ENCODE measurements around the gene EDRF1. TPM values are rescaled to one million over a fixed set of nuclear protein-coding genes. Genes with fewer than 3 reads are reported as not detected.
"Not testable (repeated sequence)": the region's sequence is repeated elsewhere in the genome, so short reads cannot be mapped to it uniquely, and the experiment has no call there.

EDRF1 gene
- total RNA-seq, 2 experiments from 2014 or later: 31.3 to 33.8 TPM

DNA sequence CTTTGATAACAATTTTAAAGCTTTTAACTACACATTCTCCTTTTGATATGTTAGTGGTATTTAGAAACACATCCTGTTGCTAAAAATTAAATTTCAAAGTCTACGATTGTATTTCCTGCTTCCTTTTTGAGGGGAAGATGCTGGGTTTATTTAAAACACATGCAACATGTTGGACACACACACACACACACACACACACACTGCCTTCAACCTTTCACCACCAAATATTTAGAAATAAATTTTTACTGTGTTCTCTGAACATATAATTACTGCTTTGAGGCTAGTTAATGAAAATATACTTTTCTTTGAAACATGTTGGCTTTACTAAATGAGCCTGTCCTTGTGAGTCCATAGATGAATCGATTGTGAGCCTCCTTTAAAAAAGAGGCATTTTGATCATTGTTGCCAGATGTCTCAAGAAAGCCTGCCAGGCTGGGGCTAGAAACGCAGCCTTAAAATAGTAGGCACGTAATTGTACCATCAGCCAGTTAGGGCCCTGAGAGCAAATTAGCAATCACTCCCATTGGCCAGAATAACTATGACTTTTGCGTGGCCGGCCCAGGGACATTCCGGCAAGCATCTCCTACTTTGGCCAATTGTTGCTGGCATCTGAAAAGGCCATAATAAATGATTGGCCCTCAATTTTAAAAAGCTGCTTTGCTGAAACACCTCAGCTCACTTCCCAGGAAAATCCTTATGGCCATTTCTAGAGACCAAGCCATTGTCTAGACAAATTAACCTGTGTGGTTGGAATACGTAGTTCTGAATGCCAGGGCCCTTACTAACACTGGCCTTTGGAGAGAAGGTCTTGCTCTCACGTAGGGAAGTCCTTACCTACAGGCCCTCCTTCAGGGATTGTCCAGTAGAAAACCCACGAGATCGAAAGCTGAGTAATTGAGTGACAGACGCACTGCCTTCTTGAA is 26.6 kb upstream of the EDRF1 start:
- DNase-seq: no peak
- Mint-ChIP-seq H3K9me3 (no peaks in the 10 kb centered on the region), H3K4me1 (no peaks in the 10 kb centered on the region), H3K27me3 (peaks cover 7% of the 10 kb centered on the region), H3K36me3 (ENCODE audit: low read depth) (no peaks in the 10 kb centered on the region), H3K27ac (no peak overlapping the region), H3K4me3 (no peak overlapping the region)
- ChIA-PET POLR2A (no interaction called here), CTCF (no interaction called here)

DNA sequence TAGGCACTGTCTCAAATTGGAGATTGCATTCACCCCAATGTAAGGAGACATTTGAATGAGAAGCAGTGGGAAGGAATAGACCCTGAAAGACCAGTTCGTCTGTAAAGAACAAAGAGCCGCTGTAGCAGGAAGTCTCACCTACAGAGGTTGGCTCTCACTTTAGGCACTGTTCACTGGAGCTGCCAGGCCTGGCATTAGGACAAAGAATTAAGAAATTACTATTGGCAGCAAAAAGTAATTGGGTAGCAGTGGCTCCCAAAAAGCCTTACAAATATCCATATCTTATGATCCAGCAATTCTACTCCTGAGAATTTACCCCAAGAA is 26.0 kb upstream of the EDRF1 start:
- POLR2A ChIA-PET: no interaction called here
- Mint-ChIP-seq H3K4me3 (no peak overlapping the region), H3K4me1 (no peaks in the 10 kb centered on the region)

DNA sequence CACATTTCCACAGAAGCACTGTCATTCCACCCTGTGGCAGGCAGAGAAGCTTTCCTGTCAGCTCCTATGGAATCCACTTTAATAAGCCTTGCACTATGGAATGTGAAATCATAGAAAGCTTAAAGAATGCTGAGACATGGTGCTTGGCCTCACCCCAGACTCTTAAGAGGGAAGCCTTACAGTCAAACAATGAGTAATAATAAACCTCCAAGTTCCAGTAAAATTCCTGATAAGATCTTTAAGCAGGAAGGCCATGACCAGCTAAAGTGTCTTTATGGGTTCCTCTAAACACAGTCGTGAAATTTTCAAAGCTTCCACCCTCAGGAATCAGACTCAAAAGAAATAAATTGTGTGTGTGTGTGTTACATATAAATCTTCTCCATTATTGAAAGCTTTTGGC is 24.6 kb upstream of the EDRF1 start:
- no peaks in the 10 kb centered on the region for H3K4me1 Mint-ChIP-seq

More for the DNA sequence above, 26.0 kb upstream of the EDRF1 start:
- H3K9me3 Mint-ChIP-seq: no peaks in the 10 kb centered on the region
- H3K27ac Mint-ChIP-seq: no peak overlapping the region
- no peaks in the 10 kb centered on the region for H3K36me3 Mint-ChIP-seq (ENCODE audit: low read depth)
- CTCF ChIA-PET: no interaction called here
- H3K27me3 Mint-ChIP-seq: peaks cover 6% of the 10 kb centered on the region
- DNase-seq: no peak

GRCh38 chr10:125696884-125697283 is 22.6 kb upstream of the EDRF1 start:
- H3K4me1 Mint-ChIP-seq; H3K27ac Mint-ChIP-seq; H3K4me3 Mint-ChIP-seq; H3K36me3 Mint-ChIP-seq (ENCODE audit: low read depth); POLR2A ChIA-PET; DNase-seq; H3K9me3 Mint-ChIP-seq; H3K27me3 Mint-ChIP-seq; CTCF ChIA-PET: not testable (repeated sequence)

More for the DNA sequence above, 24.6 kb upstream of the EDRF1 start:
- Mint-ChIP-seq H3K27me3 (peaks cover 8% of the 10 kb centered on the region), H3K36me3 (ENCODE audit: low read depth) (no peaks in the 10 kb centered on the region), H3K4me3 (no peak overlapping the region), H3K9me3 (no peaks in the 10 kb centered on the region), H3K27ac (no peak overlapping the region)
- no peak for DNase-seq
- POLR2A ChIA-PET: no interaction called here
- CTCF ChIA-PET: no interaction called here

GRCh38 chr10:125698481-125698998 is 21.0 kb upstream of the EDRF1 start:
- Mint-ChIP-seq H3K36me3 (ENCODE audit: low read depth) (no peaks in the 10 kb centered on the region), H3K27ac (no peak overlapping the region), H3K9me3 (no peaks in the 10 kb centered on the region), H3K27me3 (peaks cover 7% of the 10 kb centered on the region), H3K4me1 (no peaks in the 10 kb centered on the region), H3K4me3 (no peak overlapping the region)
- POLR2A ChIA-PET: no interaction called here
- DNase-seq: no peak
- CTCF ChIA-PET: no interaction called here

GRCh38 chr10:125699562-125700143 is 19.9 kb upstream of the EDRF1 start:
- CTCF ChIA-PET: no interaction called here
- Mint-ChIP-seq H3K9me3 (no peaks in the 10 kb centered on the region), H3K36me3 (ENCODE audit: low read depth) (no peaks in the 10 kb centered on the region), H3K27ac (no peak overlapping the region), H3K4me1 (no peaks in the 10 kb centered on the region), H3K27me3 (peaks cover 5% of the 10 kb centered on the region), H3K4me3 (no peak overlapping the region)
- no peak for DNase-seq
- POLR2A ChIA-PET: no interaction called here

GRCh38 chr10:125700355-125700911 is 19.1 kb upstream of the EDRF1 start:
- DNase-seq: no peak
- ChIA-PET CTCF (no interaction called here), POLR2A (no interaction called here)
- Mint-ChIP-seq H3K9me3 (no peaks in the 10 kb centered on the region), H3K4me3 (no peak overlapping the region), H3K27ac (no peak overlapping the region), H3K27me3 (peaks cover 5% of the 10 kb centered on the region), H3K4me1 (no peaks in the 10 kb centered on the region), H3K36me3 (ENCODE audit: low read depth) (no peaks in the 10 kb centered on the region)

DNA sequence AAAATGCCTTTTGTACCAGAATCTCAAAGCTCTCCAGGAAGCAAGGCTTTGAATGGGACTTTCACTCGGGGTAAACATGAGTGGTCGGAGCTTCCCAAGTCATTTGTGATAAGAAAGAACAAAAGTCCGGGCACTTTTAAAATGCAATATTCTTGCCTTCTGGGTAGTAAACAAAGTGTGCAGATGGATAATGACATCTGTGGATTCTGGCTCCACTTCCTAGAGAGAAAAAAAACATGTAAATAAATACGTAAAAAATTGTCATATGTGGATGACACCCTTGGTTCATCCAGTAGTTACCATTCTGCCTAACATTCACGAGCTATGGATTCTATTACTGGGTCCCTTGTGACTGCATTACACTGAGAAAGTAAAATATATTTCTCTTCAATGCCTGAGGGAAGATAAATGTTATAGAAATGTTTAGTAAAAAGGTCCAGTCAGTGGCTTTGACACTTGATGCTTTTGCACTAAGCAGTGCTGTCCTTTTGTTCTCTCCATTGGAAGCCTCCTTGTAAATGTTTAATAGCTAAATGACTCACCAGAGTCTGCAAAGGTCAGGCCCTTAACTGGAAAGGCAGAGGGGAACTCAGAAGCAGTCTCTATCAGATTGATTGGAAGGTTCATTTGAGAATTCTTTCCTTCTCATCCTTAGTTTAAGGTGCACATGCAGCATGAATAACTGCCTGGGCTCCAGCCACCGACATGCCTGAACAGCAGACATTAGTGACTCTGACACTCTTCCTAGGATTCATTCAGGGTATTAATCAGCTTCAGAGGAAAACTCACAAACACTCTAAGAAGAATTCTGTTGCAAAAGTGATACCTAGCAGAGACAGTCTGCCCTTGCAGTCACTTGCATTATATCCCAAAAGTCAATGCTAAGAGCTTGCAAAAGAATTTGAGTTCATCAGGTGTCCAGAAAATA is 11.7 kb upstream of the EDRF1 start:
- H3K36me3 Mint-ChIP-seq (ENCODE audit: low read depth): no peaks in the 10 kb centered on the region
- ChIA-PET CTCF (no interaction called here), POLR2A (no interaction called here)
- H3K27ac Mint-ChIP-seq: no peak overlapping the region
- H3K27me3 Mint-ChIP-seq: peaks cover 19% of the 10 kb centered on the region
- no peak for DNase-seq
- H3K9me3 Mint-ChIP-seq: no peaks in the 10 kb centered on the region
- no peaks in the 10 kb centered on the region for H3K4me1 Mint-ChIP-seq
- H3K4me3 Mint-ChIP-seq: no peak overlapping the region

DNA sequence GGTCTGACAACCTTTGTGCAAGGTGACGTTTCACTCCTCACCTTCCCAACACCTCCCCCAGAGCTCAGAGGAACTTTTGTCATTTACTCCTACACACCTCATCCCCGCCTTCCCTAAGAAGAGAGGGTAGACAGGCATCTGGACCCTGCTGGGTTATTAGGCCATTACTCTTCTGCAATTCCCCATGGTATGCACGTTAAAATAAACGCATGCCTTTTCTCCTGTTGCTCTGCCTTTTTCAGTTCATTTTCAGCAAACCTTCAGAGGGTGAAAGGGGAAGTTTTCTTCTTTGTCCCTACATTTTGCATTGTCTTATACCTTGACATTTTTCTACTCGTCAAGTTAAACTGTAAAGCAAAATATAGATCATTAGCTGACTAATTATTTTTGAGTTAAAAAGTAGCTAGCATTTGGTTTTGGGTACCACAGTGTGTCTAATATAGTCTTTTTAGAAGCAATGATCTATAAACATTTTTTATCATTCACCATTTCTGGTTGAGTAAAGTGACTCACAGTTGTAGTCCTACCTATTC is 10.5 kb upstream of the EDRF1 start:
- Mint-ChIP-seq H3K27me3 (peaks cover 24% of the 10 kb centered on the region), H3K27ac (no peak overlapping the region), H3K4me1 (no peaks in the 10 kb centered on the region), H3K4me3 (no peak overlapping the region), H3K9me3 (no peaks in the 10 kb centered on the region), H3K36me3 (ENCODE audit: low read depth) (no peaks in the 10 kb centered on the region)
- DNase-seq: no peak
- POLR2A ChIA-PET: no interaction called here
- CTCF ChIA-PET: no interaction called here

- Mint-ChIP-seq H3K9me3 (no peaks in the 10 kb centered on the region), H3K27me3 (peaks cover 26% of the 10 kb centered on the region), H3K36me3 (ENCODE audit: low read depth) (no peaks in the 10 kb centered on the region), H3K4me1 (no peaks in the 10 kb centered on the region), H3K27ac (no peak overlapping the region), H3K4me3 (no peak overlapping the region)
- no peak for DNase-seq
- ChIA-PET POLR2A (no interaction called here), CTCF (no interaction called here)
Observed at GRCh38 chr10:125709553-125710474, 9.7 kb upstream of the EDRF1 start.

GRCh38 chr10:125711110-125711750 is 8.3 kb upstream of the EDRF1 start:
- POLR2A ChIA-PET: no interaction called here
- Mint-ChIP-seq H3K27me3 (peaks cover 26% of the 10 kb centered on the region), H3K36me3 (ENCODE audit: low read depth) (no peaks in the 10 kb centered on the region), H3K27ac (no peak overlapping the region), H3K9me3 (no peaks in the 10 kb centered on the region), H3K4me3 (no peak overlapping the region), H3K4me1 (no peaks in the 10 kb centered on the region)
- no peak for DNase-seq
- CTCF ChIA-PET: no interaction called here

DNA sequence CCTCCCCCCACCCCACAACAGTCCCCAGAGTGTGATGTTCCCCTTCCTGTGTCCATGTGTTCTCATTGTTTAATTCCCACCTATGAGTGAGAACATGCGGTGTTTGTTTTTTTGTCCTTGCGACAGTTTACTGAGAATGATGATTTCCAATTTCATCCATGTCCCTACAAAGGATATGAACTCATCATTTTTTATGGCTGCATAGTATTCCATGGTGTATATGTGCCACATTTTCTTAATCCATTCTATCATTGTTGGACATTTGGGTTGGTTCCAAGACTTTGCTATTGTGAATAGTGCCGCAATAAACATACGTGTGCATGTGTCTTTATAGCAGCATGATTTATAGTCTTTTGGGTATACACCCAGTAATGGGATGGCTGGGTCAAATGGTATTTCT is 4.8 kb upstream of the EDRF1 start:
- CTCF ChIA-PET; H3K36me3 Mint-ChIP-seq (ENCODE audit: low read depth); DNase-seq; H3K27ac Mint-ChIP-seq; H3K4me1 Mint-ChIP-seq; H3K4me3 Mint-ChIP-seq; H3K9me3 Mint-ChIP-seq: not testable (repeated sequence)
- POLR2A ChIA-PET: interaction anchor here (0.9 kb wide), 1 partner anchor 15 kb away, joined by 3 read pairs; no protein-coding TSS in a partner anchor
- peaks cover 19% of the 10 kb centered on the region for H3K27me3 Mint-ChIP-seq

All from activated CD4-positive, alpha-beta memory T cell treated with anti-CD3 and anti-CD28 coated beads, Interleukin-2, amount 10 ng/mL, durations not matched to agents 7 days and 5 days (primary cell).